HG03521 (cell line): ENCODE data around the gene PCSK5.

Experiments used
- ATAC-seq: cut with Tn5 transposase; IDR thresholded peaks from one replicate; pipeline ENCODE4 v1.9.1; 2021; ENCODE audit warnings: mild to moderate bottlenecking, moderate library complexity; ENCODE audit not compliant: unreplicated experiment

The PCSK5 gene

GRCh38 chr9:76115396-76115795 is 224.9 kb downstream of the PCSK5 start:
- no peak for ATAC-seq

- ATAC-seq: no peak
These were observed 225.6 kb downstream of the PCSK5 start for GRCh38 chr9:76115982-76116646.

GRCh38 chr9:76116913-76117312 is 226.4 kb downstream of the PCSK5 start:
- no peak for ATAC-seq

GRCh38 chr9:76127637-76128036 is 237.2 kb downstream of the PCSK5 start:
- ATAC-seq: no peak

GRCh38 chr9:76135902-76136301 is 245.4 kb downstream of the PCSK5 start:
- ATAC-seq: no peak

GRCh38 chr9:76136986-76137385 is 246.5 kb downstream of the PCSK5 start:
- ATAC-seq: no peak

- no peak for ATAC-seq
These were observed 247.5 kb downstream of the PCSK5 start for GRCh38 chr9:76137931-76138330.

- ATAC-seq: no peak
These were observed 247.9 kb downstream of the PCSK5 start for GRCh38 chr9:76138360-76138759.

- no peak for ATAC-seq
These were observed 253.4 kb downstream of the PCSK5 start for GRCh38 chr9:76143834-76144233.

- ATAC-seq: no peak
These were observed 259.5 kb downstream of the PCSK5 start for GRCh38 chr9:76150013-76150412.

GRCh38 chr9:76151267-76151666 is 260.8 kb downstream of the PCSK5 start:
- ATAC-seq: no peak

GRCh38 chr9:76153339-76153738 is 262.9 kb downstream of the PCSK5 start:
- no peak for ATAC-seq

GRCh38 chr9:76153902-76154629 is 263.6 kb downstream of the PCSK5 start:
- ATAC-seq: no peak

- ATAC-seq: no peak
These were observed 264.9 kb downstream of the PCSK5 start for GRCh38 chr9:76155361-76155760.

- no peak for ATAC-seq
These were observed 268.2 kb downstream of the PCSK5 start for GRCh38 chr9:76158713-76159112.

- no peak for ATAC-seq
These were observed 268.9 kb downstream of the PCSK5 start for GRCh38 chr9:76159293-76159926.

GRCh38 chr9:76161106-76161505 is 270.6 kb downstream of the PCSK5 start:
- ATAC-seq: no peak

- ATAC-seq: no peak
These were observed 271.1 kb downstream of the PCSK5 start for GRCh38 chr9:76161541-76161940.

- ATAC-seq: no peak
These were observed 271.7 kb downstream of the PCSK5 start for GRCh38 chr9:76162086-76162730.

- ATAC-seq: no peak
These were observed 272.5 kb downstream of the PCSK5 start for GRCh38 chr9:76162751-76163500.

GRCh38 chr9:76166526-76166925 is 276.1 kb downstream of the PCSK5 start:
- ATAC-seq: no peak
